ENCODE data around the gene SF3B2.
A peak's percentile ranks its signal among the peaks of the same experiment; 100 is the strongest.
"Not testable (repeated sequence)": the region's sequence is repeated elsewhere in the genome, so short reads cannot be mapped to it uniquely, and the experiment has no call there.

The SF3B2 gene

GRCh38 chr11:66051766-66052663 is at the start of gene SF3B2:
SF3B2 (plus strand) TSS chr11:66052364; CDS start chr11:66052385, 21 bp downstream.
- peak; percentile 99 for DNase-seq (ENCODE audit: low read depth)

- DNase-seq (ENCODE audit: low read depth), result no peak
Measured at GRCh38 chr11:66002648-66003225, 49.4 kb upstream of the SF3B2 start.

GRCh38 chr11:66003291-66003690 is 48.9 kb upstream of the SF3B2 start:
- no peak for DNase-seq (ENCODE audit: low read depth)

GRCh38 chr11:66004186-66004585 is 48.0 kb upstream of the SF3B2 start:
- DNase-seq (ENCODE audit: low read depth), result no peak

- no peak for DNase-seq (ENCODE audit: low read depth)
Measured at GRCh38 chr11:66006134-66006890, 45.9 kb upstream of the SF3B2 start.

GRCh38 chr11:66006891-66007176 is 45.3 kb upstream of the SF3B2 start:
- DNase-seq (ENCODE audit: low read depth), result no peak

GRCh38 chr11:66007201-66007634 is 44.9 kb upstream of the SF3B2 start:
- DNase-seq (ENCODE audit: low read depth), result no peak

- no peak for DNase-seq (ENCODE audit: low read depth)
Measured at GRCh38 chr11:66008095-66008467, 44.1 kb upstream of the SF3B2 start.

- no peak for DNase-seq (ENCODE audit: low read depth)
Measured at GRCh38 chr11:66008468-66009101, 43.6 kb upstream of the SF3B2 start.

GRCh38 chr11:66010036-66010435 is 42.1 kb upstream of the SF3B2 start:
- not testable (repeated sequence) for DNase-seq (ENCODE audit: low read depth)

- DNase-seq (ENCODE audit: low read depth), result no peak
Measured at GRCh38 chr11:66011239-66011784, 40.9 kb upstream of the SF3B2 start.

GRCh38 chr11:66011785-66012303 is 40.3 kb upstream of the SF3B2 start, which contains the start of gene CST6:
CST6 (plus strand) TSS chr11:66012008; CDS start chr11:66012045, 37 bp downstream.
- no peak for DNase-seq (ENCODE audit: low read depth)

- no peak for DNase-seq (ENCODE audit: low read depth)
Measured at GRCh38 chr11:66012371-66012945, 39.7 kb upstream of the SF3B2 start.

GRCh38 chr11:66012946-66013761 is 39.0 kb upstream of the SF3B2 start:
- no peak for DNase-seq (ENCODE audit: low read depth)

- DNase-seq (ENCODE audit: low read depth), result no peak
Measured at GRCh38 chr11:66013762-66014100, 38.4 kb upstream of the SF3B2 start.

- no peak for DNase-seq (ENCODE audit: low read depth)
Measured at GRCh38 chr11:66014804-66015453, 37.2 kb upstream of the SF3B2 start.

GRCh38 chr11:66015454-66015881 is 36.7 kb upstream of the SF3B2 start:
- DNase-seq (ENCODE audit: low read depth), result no peak

GRCh38 chr11:66015936-66016792 is 36.0 kb upstream of the SF3B2 start:
- no peak for DNase-seq (ENCODE audit: low read depth)

GRCh38 chr11:66016793-66017177 is 35.4 kb upstream of the SF3B2 start:
- DNase-seq (ENCODE audit: low read depth), result no peak

Data from CMK (cell line).